Neuronal stem cell (in vitro differentiated cells): ENCODE results near the gene GRP.

Source experiments
- DNase-seq: peaks from one replicate; pipeline ENCODE4 v3.0.0-alpha.2; 2013; ENCODE audit warnings: low spot score
- H2AFZ ChIP-seq: one replicate; pipeline ENCODE4 v1.6.1; 2013; ENCODE audit warnings: mild to moderate bottlenecking, low read length, inconsistent platforms
- H2AK5ac ChIP-seq: 2 replicates; pipeline ENCODE4 v1.6.1; 2013; ENCODE audit warnings: low read depth, mild to moderate bottlenecking, inconsistent platforms, low read length, moderate library complexity, mixed read lengths
- H2BK120ac ChIP-seq: 2 replicates; pipeline ENCODE4 v1.6.1; 2013; ENCODE audit warnings: low read depth, mild to moderate bottlenecking, inconsistent platforms, low read length, moderate library complexity, mixed read lengths
- H2BK12ac ChIP-seq: one replicate; pipeline ENCODE4 v1.6.1; 2013; ENCODE audit warnings: low read length, inconsistent platforms
- H2BK15ac ChIP-seq: 2 replicates; pipeline ENCODE4 v1.6.1; 2013; ENCODE audit warnings: mild to moderate bottlenecking, low read length, inconsistent platforms, mixed read lengths
- H2BK5ac ChIP-seq: one replicate; pipeline ENCODE4 v1.6.1; 2013; ENCODE audit warnings: inconsistent platforms, mild to moderate bottlenecking, low read length, moderate library complexity
- H3K14ac ChIP-seq: one replicate; pipeline ENCODE4 v1.6.1; 2013; ENCODE audit warnings: low read length, inconsistent platforms
- H3K18ac ChIP-seq: 2 replicates; pipeline ENCODE4 v1.6.1; 2013; ENCODE audit warnings: low read length, inconsistent platforms
- H3K23ac ChIP-seq: 2 replicates; pipeline ENCODE4 v1.6.1; 2013; ENCODE audit warnings: low read depth, mild to moderate bottlenecking, mixed read lengths, low read length, inconsistent platforms; ENCODE audit not compliant: poor library complexity
- H3K27ac ChIP-seq: replicated peaks from 3 replicates; pipeline ENCODE4 v1.5.1; 2013; ENCODE audit warnings: low read length, inconsistent platforms
- H3K27me3 ChIP-seq, 3 experiments: 2 replicates each; pipeline ENCODE4 v1.6.1; 2013; ENCODE audit warnings: low read length in 3 of 3, mild to moderate bottlenecking in 2 of 3, inconsistent platforms in 1 of 3, low read depth in 1 of 3, mixed read lengths in 1 of 3, moderate library complexity in 1 of 3; ENCODE audit not compliant: control insufficient read depth in 3 of 3, insufficient read depth in 3 of 3
- H3K36me3 ChIP-seq, 2 donors: replicated peaks in 1 of 2; 2 replicates each; pipeline ENCODE4 v1.6.1; 2013; ENCODE audit warnings: low read length in 2 of 2; ENCODE audit not compliant: control insufficient read depth in 2 of 2, insufficient read depth in 2 of 2
- H3K4ac ChIP-seq: 2 replicates; pipeline ENCODE4 v1.6.1; 2013; ENCODE audit warnings: inconsistent platforms, mild to moderate bottlenecking, low read length, moderate library complexity
- H3K4me1 ChIP-seq, 2 donors: 1 replicate in 1 of 2; 2 replicates in 1 of 2; pipeline ENCODE4 v1.6.1; 2013; ENCODE audit warnings: low read length in 2 of 2, low read depth in 1 of 2; ENCODE audit not compliant: control insufficient read depth in 2 of 2, insufficient read depth in 1 of 2
- H3K4me2 ChIP-seq: one replicate; pipeline ENCODE4 v1.6.1; 2013; ENCODE audit warnings: mild to moderate bottlenecking, low read length, inconsistent platforms; ENCODE audit not compliant: insufficient read depth, poor library complexity, severe bottlenecking
- H3K4me3 ChIP-seq, 2 donors: 2 replicates each; pipeline ENCODE4 v1.5.1; 2013; ENCODE audit warnings: low read length in 2 of 2, mild to moderate bottlenecking in 2 of 2, inconsistent platforms in 1 of 2, moderate library complexity in 1 of 2
- H3K79me1 ChIP-seq: one replicate; pipeline ENCODE4 v1.6.1; 2013; ENCODE audit warnings: low read depth, mild to moderate bottlenecking, inconsistent platforms, low read length, moderate library complexity
- H3K9ac ChIP-seq: one replicate; pipeline ENCODE4 v1.6.1; 2013; ENCODE audit warnings: mild to moderate bottlenecking, low read depth, low read length, inconsistent platforms; ENCODE audit not compliant: poor library complexity
- H3K9me3 ChIP-seq, 2 donors: replicated peaks in 1 of 2; 2 replicates each; pipeline versions ENCODE3 to v1.6.1; 2013; ENCODE audit warnings: low read length in 2 of 2, mild to moderate bottlenecking in 2 of 2, inconsistent platforms in 1 of 2, low read depth in 1 of 2, mixed read lengths in 1 of 2, moderate library complexity in 1 of 2; ENCODE audit not compliant: control insufficient read depth in 2 of 2, insufficient read depth in 1 of 2
- H4K8ac ChIP-seq: one replicate; pipeline ENCODE4 v1.6.1; 2013; ENCODE audit warnings: low read depth, mild to moderate bottlenecking, inconsistent platforms, low read length, moderate library complexity
- H4K91ac ChIP-seq: one replicate; pipeline ENCODE4 v1.6.1; 2013; ENCODE audit warnings: low read length, low read depth, mild to moderate bottlenecking, inconsistent platforms; ENCODE audit not compliant: poor library complexity
- WGBS, 2 donors: extraction: QIAGEN DNeasy Blood & Tissue Kit; methylation state at CpG; one replicate each; pipeline ENCODE4 v1.1.7; 2013; ENCODE audit warnings: missing lambda C conversion rate in 2 of 2, mixed read lengths in 1 of 2; ENCODE audit not compliant: insufficient read length in 2 of 2, insufficient replicate concordance in 1 of 2; ENCODE audit errors: extremely low coverage in 2 of 2; 5-methylcytosine and 5-hydroxymethylcytosine counted together

Gene GRP

GRCh38 chr18:59239642-59240041 is 19.7 kb downstream of the GRP start:
- H2BK15ac ChIP-seq: no peak overlapping the region
- no CpG with 5 or more reads among the region's 4 CpGs for WGBS, 2 donors
- no peak overlapping the region for H3K4me3 ChIP-seq
- H3K4ac ChIP-seq: no peak overlapping the region
- H3K23ac ChIP-seq: no peak overlapping the region
- H3K4me1 ChIP-seq: no peaks in the 10 kb centered on the region
- H3K27ac ChIP-seq: no peak overlapping the region
- H2AFZ ChIP-seq: no peak overlapping the region
- H3K79me1 ChIP-seq: no peaks in the 10 kb centered on the region
- no peak overlapping the region for H3K9ac ChIP-seq
- no peaks in the 10 kb centered on the region for H3K9me3 ChIP-seq
- DNase-seq: no peak
- H2BK12ac ChIP-seq: no peak overlapping the region
- no peak overlapping the region for H4K91ac ChIP-seq
- H3K27me3 ChIP-seq: peaks cover 0 to 9% (median 0%) of the 10 kb centered on the region in 3 experiments
- H3K4me2 ChIP-seq: no peak overlapping the region
- no peak overlapping the region for H4K8ac ChIP-seq
- no peak overlapping the region for H2BK5ac ChIP-seq
- no peak overlapping the region for H3K14ac ChIP-seq
- H3K36me3 ChIP-seq: no peaks in the 10 kb centered on the region
- H2BK120ac ChIP-seq: no peak overlapping the region
- no peak overlapping the region for H2AK5ac ChIP-seq
- H3K18ac ChIP-seq: no peak overlapping the region

GRCh38 chr18:59242906-59243305 is 22.9 kb downstream of the GRP start:
- H2BK5ac ChIP-seq: no peak overlapping the region
- no peak overlapping the region for H3K4me2 ChIP-seq
- H3K4ac ChIP-seq: no peak overlapping the region
- no peak overlapping the region for H2BK12ac ChIP-seq
- WGBS, 2 donors: no CpG with 5 or more reads among the region's 2 CpGs
- no peak overlapping the region for H2AFZ ChIP-seq
- H2BK120ac ChIP-seq: no peak overlapping the region
- H3K18ac ChIP-seq: no peak overlapping the region
- peaks cover 0 to 30% (median 0%) of the 10 kb centered on the region in 3 experiments for H3K27me3 ChIP-seq
- H3K36me3 ChIP-seq: no peaks in the 10 kb centered on the region
- no peak overlapping the region for H3K4me3 ChIP-seq
- no peak overlapping the region for H3K14ac ChIP-seq
- no peak overlapping the region for H3K27ac ChIP-seq
- H3K9ac ChIP-seq: no peak overlapping the region
- H2AK5ac ChIP-seq: no peak overlapping the region
- no peaks in the 10 kb centered on the region for H3K79me1 ChIP-seq
- no peak overlapping the region for H2BK15ac ChIP-seq
- DNase-seq: no peak
- no peak overlapping the region for H3K23ac ChIP-seq
- H4K8ac ChIP-seq: no peak overlapping the region
- H3K4me1 ChIP-seq: no peaks in the 10 kb centered on the region
- no peaks in the 10 kb centered on the region for H3K9me3 ChIP-seq
- H4K91ac ChIP-seq: no peak overlapping the region

GRCh38 chr18:59246796-59247195 is 26.8 kb downstream of the GRP start:
- H2BK12ac ChIP-seq: no peak overlapping the region
- H3K79me1 ChIP-seq: no peaks in the 10 kb centered on the region
- no peak overlapping the region for H3K4ac ChIP-seq
- no peak for DNase-seq
- no peak overlapping the region for H2AFZ ChIP-seq
- H3K27ac ChIP-seq: no peak overlapping the region
- H3K23ac ChIP-seq: no peak overlapping the region
- peaks cover 0 to 23% (median 0%) of the 10 kb centered on the region in 3 experiments for H3K27me3 ChIP-seq
- H2BK5ac ChIP-seq: no peak overlapping the region
- H3K4me2 ChIP-seq: no peak overlapping the region
- H3K9me3 ChIP-seq: no peaks in the 10 kb centered on the region
- H3K4me3 ChIP-seq: no peak overlapping the region
- no peak overlapping the region for H2BK15ac ChIP-seq
- H4K8ac ChIP-seq: no peak overlapping the region
- no peak overlapping the region for H3K14ac ChIP-seq
- no CpG with 5 or more reads among the region's 4 CpGs for WGBS, 2 donors
- no peak overlapping the region for H2AK5ac ChIP-seq
- no peak overlapping the region for H4K91ac ChIP-seq
- H3K36me3 ChIP-seq: no peaks in the 10 kb centered on the region
- no peak overlapping the region for H2BK120ac ChIP-seq
- no peak overlapping the region for H3K9ac ChIP-seq
- no peaks in the 10 kb centered on the region for H3K4me1 ChIP-seq
- no peak overlapping the region for H3K18ac ChIP-seq

GRCh38 chr18:59249199-59249774 is 29.3 kb downstream of the GRP start:
- peaks cover 0 to 23% (median 0%) of the 10 kb centered on the region in 3 experiments for H3K27me3 ChIP-seq
- H3K14ac ChIP-seq: no peak overlapping the region
- H4K91ac ChIP-seq: no peak overlapping the region
- WGBS, 2 donors: no CpG with 5 or more reads among the region's 5 CpGs
- no peak overlapping the region for H2BK12ac ChIP-seq
- no peak overlapping the region for H4K8ac ChIP-seq
- no peak overlapping the region for H2BK5ac ChIP-seq
- no peak overlapping the region for H3K9ac ChIP-seq
- no peak overlapping the region for H2BK15ac ChIP-seq
- no peak overlapping the region for H3K27ac ChIP-seq
- no peak overlapping the region for H3K4me3 ChIP-seq
- H3K18ac ChIP-seq: no peak overlapping the region
- H3K4me1 ChIP-seq: no peaks in the 10 kb centered on the region
- H3K79me1 ChIP-seq: no peaks in the 10 kb centered on the region
- H3K4ac ChIP-seq: no peak overlapping the region
- no peak overlapping the region for H2AK5ac ChIP-seq
- H3K9me3 ChIP-seq: no peaks in the 10 kb centered on the region
- H3K36me3 ChIP-seq: no peaks in the 10 kb centered on the region
- no peak overlapping the region for H2AFZ ChIP-seq
- no peak overlapping the region for H2BK120ac ChIP-seq
- no peak overlapping the region for H3K23ac ChIP-seq
- no peak overlapping the region for H3K4me2 ChIP-seq
- DNase-seq: no peak
